ENCODE data around the gene USP35. TPM values are rescaled to one million over a fixed set of nuclear protein-coding genes. Genes with fewer than 3 reads are reported as not detected.

The USP35 gene
- total and polyA plus RNA-seq, 2 experiments from 2014 or later: 2.7 to 7.0 TPM

- H3K27ac ChIP-seq: no peak overlapping the region
- H3K36me3 ChIP-seq (ENCODE audit: low read depth): no peaks in the 10 kb centered on the region
- in situ Hi-C loops (cut with MboI): no loop called here
- H3K9ac ChIP-seq: no peak overlapping the region
- no peak for DNase-seq
- H3F3A ChIP-seq (ENCODE audit: insufficient read depth): 0 out of 2 replicates have a peak, but pooled peaks cover 2% of the 10 kb centered on the region
- no peaks in the 10 kb centered on the region for H3K27me3 ChIP-seq (replicated peaks; ENCODE audit: insufficient read depth)
- no peak overlapping the region for H3K4me2 ChIP-seq (ENCODE audit: unreplicated experiment)
- H3K9me3 ChIP-seq (ENCODE audit: low read depth): no peaks in the 10 kb centered on the region
- H2AFZ ChIP-seq: no peak overlapping the region
- H3K4me3 ChIP-seq: no peak overlapping the region
- no peaks in the 10 kb centered on the region; the same call in 1 of the 2 replicates for H3K79me2 ChIP-seq (ENCODE audit: insufficient read depth)
- H4K20me1 ChIP-seq (ENCODE audit: insufficient read depth): no peaks in the 10 kb centered on the region
- TF ChIP-seq EZH2 (IDR thresholded peaks at IDR 0.05; ENCODE audit: insufficient read depth, poor library complexity, severe bottlenecking): no peak
- no peak for TF ChIP-seq EZH2phosphoT487 (IDR thresholded peaks at IDR 0.05; ENCODE audit: insufficient read depth, low read depth)
- 0 out of 2 replicates have a peak, but pooled peaks cover under 1% of the 10 kb centered on the region for H3K4me1 ChIP-seq (ENCODE audit: insufficient read depth)
- 63 to 75% methylated on average over 3 of the region's 3 CpGs for WGBS, 2 experiments (ENCODE audit: low coverage in 1 of 2, low lambda C conversion rate in 2 of 2, missing lambda C conversion rate in 2 of 2)
- H3K9me2 ChIP-seq (ENCODE audit: insufficient read depth): no peaks in the 10 kb centered on the region
Observed at GRCh38 chr11:78202733-78203167, 14.0 kb downstream of the USP35 start.

- peaks cover 7% of the 10 kb centered on the region; the same call in 1 of the 2 replicates for H3F3A ChIP-seq (ENCODE audit: insufficient read depth)
- no peaks in the 10 kb centered on the region; the same call in 1 of the 2 replicates for H3K79me2 ChIP-seq (ENCODE audit: insufficient read depth)
- no peaks in the 10 kb centered on the region for H3K9me3 ChIP-seq (ENCODE audit: low read depth)
- no peak overlapping the region for H2AFZ ChIP-seq
- TF ChIP-seq EZH2phosphoT487 (IDR thresholded peaks at IDR 0.05; ENCODE audit: insufficient read depth, low read depth): no peak
- H3K4me2 ChIP-seq (ENCODE audit: unreplicated experiment): no peak overlapping the region
- H4K20me1 ChIP-seq (ENCODE audit: insufficient read depth): no peaks in the 10 kb centered on the region
- H3K27ac ChIP-seq: no peak overlapping the region
- H3K9me2 ChIP-seq (ENCODE audit: insufficient read depth): no peaks in the 10 kb centered on the region
- DNase-seq: no peak
- in situ Hi-C loops (cut with MboI): no loop called here
- H3K36me3 ChIP-seq (ENCODE audit: low read depth): no peaks in the 10 kb centered on the region
- H3K4me3 ChIP-seq: no peak overlapping the region
- no peaks in the 10 kb centered on the region for H3K27me3 ChIP-seq (replicated peaks; ENCODE audit: insufficient read depth)
- H3K4me1 ChIP-seq (ENCODE audit: insufficient read depth): 0 out of 2 replicates have a peak, but pooled peaks cover 4% of the 10 kb centered on the region
- no peak overlapping the region for H3K9ac ChIP-seq
- WGBS, 2 experiments (ENCODE audit: low coverage in 1 of 2, low lambda C conversion rate in 2 of 2, missing lambda C conversion rate in 2 of 2): 93 to 95% methylated on average over 10 of the region's 10 CpGs
Observed at GRCh38 chr11:78203184-78203583, 14.5 kb downstream of the USP35 start.

- 0 out of 2 replicates have a peak, but pooled peaks cover 5% of the 10 kb centered on the region for H3K4me1 ChIP-seq (ENCODE audit: insufficient read depth)
- H3F3A ChIP-seq (ENCODE audit: insufficient read depth): peaks cover 9% of the 10 kb centered on the region; the same call in 1 of the 2 replicates
- whole genome bisulfite sequencing, 2 experiments (ENCODE audit: low coverage in 1 of 2, low lambda C conversion rate in 2 of 2, missing lambda C conversion rate in 2 of 2): 100% methylated on average over 4 of the region's 4 CpGs
- no peak overlapping the region for H3K27ac ChIP-seq
- no peaks in the 10 kb centered on the region for H3K9me2 ChIP-seq (ENCODE audit: insufficient read depth)
- in situ Hi-C loops (cut with MboI): no loop called here
- no peaks in the 10 kb centered on the region for H3K9me3 ChIP-seq (ENCODE audit: low read depth)
- H2AFZ ChIP-seq: no peak overlapping the region
- H3K4me3 ChIP-seq: no peak overlapping the region
- no peak for DNase-seq
- 0 out of 2 replicates have a peak, but pooled peaks cover 5% of the 10 kb centered on the region for H3K36me3 ChIP-seq (ENCODE audit: low read depth)
- TF ChIP-seq EZH2phosphoT487 (IDR thresholded peaks at IDR 0.05; ENCODE audit: insufficient read depth, low read depth): no peak
- TF ChIP-seq EZH2 (IDR thresholded peaks at IDR 0.05; ENCODE audit: insufficient read depth, poor library complexity, severe bottlenecking): no peak
- H3K4me2 ChIP-seq (ENCODE audit: unreplicated experiment): no peak overlapping the region
- H3K27me3 ChIP-seq (replicated peaks; ENCODE audit: insufficient read depth): no peaks in the 10 kb centered on the region
- H4K20me1 ChIP-seq (ENCODE audit: insufficient read depth): no peaks in the 10 kb centered on the region
- H3K79me2 ChIP-seq (ENCODE audit: insufficient read depth): peaks cover 2% of the 10 kb centered on the region; the same call in 1 of the 2 replicates
- H3K9ac ChIP-seq: no peak overlapping the region
Observed at GRCh38 chr11:78205256-78205655, 16.5 kb downstream of the USP35 start.

GRCh38 chr11:78205691-78206090 lies 17.0 kb downstream of the USP35 start:
- Histone ChIP-seq H3K9me3 (ENCODE audit: low read depth) (no peaks in the 10 kb centered on the region), H4K20me1 (ENCODE audit: insufficient read depth) (no peaks in the 10 kb centered on the region), H3K9ac (no peak overlapping the region), H2AFZ (no peak overlapping the region), H3K9me2 (ENCODE audit: insufficient read depth) (no peaks in the 10 kb centered on the region), H3F3A (ENCODE audit: insufficient read depth) (peaks cover 9% of the 10 kb centered on the region; the same call in 1 of the 2 replicates), H3K36me3 (ENCODE audit: low read depth) (0 out of 2 replicates have a peak, but pooled peaks cover 5% of the 10 kb centered on the region), H3K4me2 (ENCODE audit: unreplicated experiment) (no peak overlapping the region), H3K27me3 (replicated peaks; ENCODE audit: insufficient read depth) (no peaks in the 10 kb centered on the region), H3K4me3 (no peak overlapping the region), H3K4me1 (ENCODE audit: insufficient read depth) (0 out of 2 replicates have a peak, but pooled peaks cover 5% of the 10 kb centered on the region), H3K27ac (no peak overlapping the region), H3K79me2 (ENCODE audit: insufficient read depth) (peaks cover 6% of the 10 kb centered on the region; the same call in 1 of the 2 replicates)
- no peak for TF ChIP-seq EZH2phosphoT487 (IDR thresholded peaks at IDR 0.05; ENCODE audit: insufficient read depth, low read depth)
- no peak for TF ChIP-seq EZH2 (IDR thresholded peaks at IDR 0.05; ENCODE audit: insufficient read depth, poor library complexity, severe bottlenecking)
- in situ Hi-C loops (cut with MboI): no loop called here
- WGBS, 2 experiments (ENCODE audit: low coverage in 1 of 2, low lambda C conversion rate in 2 of 2, missing lambda C conversion rate in 2 of 2): 89 to 93% methylated on average over 7 of the region's 7 CpGs
- no peak for DNase-seq
